Nephron (organoid): Measurements from ENCODE around the gene PLSCR3.
"Not testable (repeated sequence)": the region's sequence is repeated elsewhere in the genome, so short reads cannot be mapped to it uniquely, and the experiment has no call there.

Experiments used
- H3K27ac Mint-ChIP-seq, 3 experiments: 2 replicates each; pipeline ENCODE4 v1.8.0; 2020; ENCODE audit warnings: mixed read lengths in 3 of 3, mild to moderate bottlenecking in 2 of 3, moderate library complexity in 1 of 3
- H3K27me3 Mint-ChIP-seq: 2 replicates; pipeline ENCODE4 v1.8.0; 2021; ENCODE audit warnings: low read depth, mild to moderate bottlenecking, moderate library complexity, mixed read lengths
- H3K36me3 Mint-ChIP-seq: 2 replicates; pipeline ENCODE4 v1.8.0; 2020; ENCODE audit warnings: low read depth, mixed read lengths
- H3K4me1 Mint-ChIP-seq: 2 replicates; pipeline ENCODE4 v1.8.0; 2020; ENCODE audit warnings: mixed read lengths
- H3K4me3 Mint-ChIP-seq, 3 experiments: 2 replicates each; pipeline ENCODE4 v1.8.0; 2020; ENCODE audit warnings: mild to moderate bottlenecking in 3 of 3, mixed read lengths in 3 of 3, moderate library complexity in 2 of 3
- H3K9me3 Mint-ChIP-seq: 2 replicates; pipeline ENCODE4 v1.8.0; 2020; ENCODE audit warnings: mixed read lengths
- TF ChIP-seq, protein P1 (sequence below), 3 experiments: fragments of 200-600 bp; sonication (generic); IDR thresholded peaks; one replicate each; pipeline ENCODE4 v1.5.0; 2021; ENCODE audit warnings: antibody characterized with exemption in 3 of 3; ENCODE audit not compliant: unreplicated experiment in 3 of 3

PLSCR3 gene

DNA sequence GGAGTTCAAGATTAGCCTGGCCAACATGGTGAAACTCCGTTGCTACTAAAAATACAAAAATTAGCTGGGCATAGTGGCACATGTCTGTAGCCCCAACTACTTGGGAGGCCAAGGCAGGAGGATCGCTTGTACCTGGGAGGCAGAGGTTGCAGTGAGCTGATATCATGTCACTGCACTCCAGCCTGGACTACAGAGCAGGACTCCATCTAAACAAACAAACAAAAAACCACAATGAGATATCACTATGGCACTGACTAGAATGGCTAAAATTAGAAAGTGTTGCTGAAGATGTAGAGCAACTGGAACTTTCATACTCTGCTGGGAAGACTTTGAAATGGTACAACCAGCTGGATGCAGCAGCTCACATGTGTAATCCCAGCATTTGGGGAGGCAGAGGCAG lies 20.0 kb downstream of the PLSCR3 start:
- Mint-ChIP-seq H3K36me3 (no peaks in the 10 kb centered on the region), H3K4me1 (no peaks in the 10 kb centered on the region), H3K4me3 (no peak overlapping the region), H3K9me3 (peaks cover 4% of the 10 kb centered on the region), H3K27ac (no peak overlapping the region), H3K27me3 (peaks cover 39% of the 10 kb centered on the region)
- TF ChIP-seq, protein P1, sequence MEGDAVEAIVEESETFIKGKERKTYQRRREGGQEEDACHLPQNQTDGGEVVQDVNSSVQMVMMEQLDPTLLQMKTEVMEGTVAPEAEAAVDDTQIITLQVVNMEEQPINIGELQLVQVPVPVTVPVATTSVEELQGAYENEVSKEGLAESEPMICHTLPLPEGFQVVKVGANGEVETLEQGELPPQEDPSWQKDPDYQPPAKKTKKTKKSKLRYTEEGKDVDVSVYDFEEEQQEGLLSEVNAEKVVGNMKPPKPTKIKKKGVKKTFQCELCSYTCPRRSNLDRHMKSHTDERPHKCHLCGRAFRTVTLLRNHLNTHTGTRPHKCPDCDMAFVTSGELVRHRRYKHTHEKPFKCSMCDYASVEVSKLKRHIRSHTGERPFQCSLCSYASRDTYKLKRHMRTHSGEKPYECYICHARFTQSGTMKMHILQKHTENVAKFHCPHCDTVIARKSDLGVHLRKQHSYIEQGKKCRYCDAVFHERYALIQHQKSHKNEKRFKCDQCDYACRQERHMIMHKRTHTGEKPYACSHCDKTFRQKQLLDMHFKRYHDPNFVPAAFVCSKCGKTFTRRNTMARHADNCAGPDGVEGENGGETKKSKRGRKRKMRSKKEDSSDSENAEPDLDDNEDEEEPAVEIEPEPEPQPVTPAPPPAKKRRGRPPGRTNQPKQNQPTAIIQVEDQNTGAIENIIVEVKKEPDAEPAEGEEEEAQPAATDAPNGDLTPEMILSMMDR (IDR thresholded peaks at IDR 0.05; ENCODE audit: unreplicated experiment in 3 of 3): no peak

DNA sequence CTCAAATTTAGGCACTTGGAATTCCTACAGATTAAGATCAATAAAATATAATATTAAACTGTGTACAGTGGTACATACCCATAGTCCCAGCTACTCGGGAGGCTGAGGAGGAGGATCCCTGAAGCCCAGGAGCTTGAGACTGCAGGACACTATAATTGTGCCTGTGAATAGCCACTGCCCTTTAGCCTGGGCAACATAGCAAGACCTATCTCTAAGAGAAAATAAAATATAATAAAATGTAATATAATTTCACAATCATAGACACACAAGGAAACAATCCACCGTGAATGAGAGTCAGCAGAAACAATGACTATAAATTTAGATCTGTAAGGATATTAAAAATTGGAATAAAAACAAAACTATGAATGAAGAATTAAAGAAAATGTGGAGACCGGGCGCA lies 23.5 kb downstream of the PLSCR3 start:
- peaks cover 17% of the 10 kb centered on the region for H3K27me3 Mint-ChIP-seq
- TF ChIP-seq, protein P1 (IDR thresholded peaks at IDR 0.05; ENCODE audit: unreplicated experiment in 3 of 3): no peak
- H3K4me1 Mint-ChIP-seq: no peaks in the 10 kb centered on the region
- H3K4me3 Mint-ChIP-seq: no peak overlapping the region
- H3K36me3 Mint-ChIP-seq: no peaks in the 10 kb centered on the region
- no peaks in the 10 kb centered on the region for H3K9me3 Mint-ChIP-seq
- no peak overlapping the region for H3K27ac Mint-ChIP-seq

DNA sequence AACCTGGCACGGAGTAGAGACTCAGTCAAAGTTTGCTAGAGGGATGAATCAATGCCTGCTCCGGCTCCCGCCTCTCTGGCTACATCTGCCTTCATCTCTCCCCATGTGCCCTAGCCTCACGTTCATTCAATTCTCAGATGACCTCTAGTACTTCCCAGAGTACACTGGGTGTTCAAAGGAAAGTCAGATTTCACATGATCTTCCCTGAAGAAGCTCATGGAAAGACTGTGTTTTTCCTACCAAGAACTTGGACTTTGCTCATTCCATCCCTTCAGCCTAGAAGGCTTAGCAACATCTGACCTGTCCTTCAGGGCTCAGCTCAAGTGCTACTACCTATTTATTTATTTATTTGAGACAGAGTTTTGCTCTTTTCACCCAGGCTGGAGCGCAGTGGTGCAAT lies 24.5 kb downstream of the PLSCR3 start:
- no peak overlapping the region for H3K4me3 Mint-ChIP-seq

DNA sequence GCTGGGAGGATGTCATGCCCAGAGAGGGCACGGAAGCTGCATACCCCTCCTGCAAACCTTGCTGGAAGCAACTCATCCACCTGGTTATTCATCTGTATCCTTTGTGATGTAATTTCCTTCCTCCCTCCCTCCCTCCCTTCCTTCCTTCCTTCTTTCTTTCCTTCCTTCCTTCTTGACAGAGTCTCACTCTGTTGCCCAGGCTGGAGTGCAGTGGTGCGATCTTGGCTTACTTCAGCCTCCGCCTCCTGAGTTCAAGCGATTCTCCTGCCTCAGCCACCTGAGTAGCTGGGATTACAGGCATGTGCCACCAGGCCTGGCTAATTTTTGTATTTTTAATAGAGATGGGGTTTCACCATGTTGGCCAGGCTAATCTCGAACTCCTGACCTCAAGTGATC lies 25.7 kb downstream of the PLSCR3 start:
- peaks cover 17% of the 10 kb centered on the region for H3K27me3 Mint-ChIP-seq
- not testable (repeated sequence) for H3K4me3 Mint-ChIP-seq, H3K9me3 Mint-ChIP-seq, H3K4me1 Mint-ChIP-seq, H3K36me3 Mint-ChIP-seq, H3K27ac Mint-ChIP-seq

More for the DNA sequence above, 24.5 kb downstream of the PLSCR3 start:
- Mint-ChIP-seq H3K27me3 (peaks cover 17% of the 10 kb centered on the region), H3K4me1 (no peaks in the 10 kb centered on the region), H3K27ac (no peak overlapping the region), H3K36me3 (no peaks in the 10 kb centered on the region), H3K9me3 (no peaks in the 10 kb centered on the region)
- TF ChIP-seq, protein P1 (IDR thresholded peaks at IDR 0.05; ENCODE audit: unreplicated experiment in 3 of 3): no peak

DNA sequence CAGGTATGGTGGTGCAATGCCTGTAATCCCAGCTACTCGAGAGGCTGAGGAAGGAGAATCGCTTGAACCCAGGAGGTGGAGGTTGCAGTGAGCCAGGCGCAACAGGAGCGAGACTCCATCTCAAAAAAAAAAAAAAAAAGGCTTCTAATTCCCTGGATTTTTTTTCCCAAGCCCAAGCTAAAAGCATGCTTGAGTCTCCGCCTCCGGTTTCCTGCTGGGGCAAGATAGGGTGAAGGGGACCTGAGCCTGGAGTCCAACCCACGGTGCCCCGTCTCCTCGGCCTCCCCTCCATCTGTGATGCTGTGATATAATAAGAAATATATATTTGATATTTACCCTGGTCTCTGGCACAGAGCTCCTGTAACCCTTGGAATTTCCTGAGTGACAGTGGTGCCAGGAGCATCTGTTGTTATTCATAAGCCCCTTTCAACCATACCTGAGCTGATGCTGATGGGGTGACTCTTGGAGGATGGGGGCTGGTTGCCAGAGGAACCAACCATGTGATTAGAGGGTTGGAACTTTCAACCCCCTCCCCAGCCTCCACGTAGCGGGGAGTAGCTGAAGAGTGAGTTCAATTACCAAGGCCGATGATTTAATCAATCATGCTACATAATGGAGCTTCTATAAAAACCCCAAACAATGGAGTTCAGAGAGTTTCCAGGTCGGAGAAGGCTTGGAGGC lies 26.3 kb downstream of the PLSCR3 start:
- no peaks in the 10 kb centered on the region for H3K4me1 Mint-ChIP-seq
- no peaks in the 10 kb centered on the region for H3K9me3 Mint-ChIP-seq
- no peak overlapping the region for H3K27ac Mint-ChIP-seq
- H3K27me3 Mint-ChIP-seq: peaks cover 17% of the 10 kb centered on the region
- H3K4me3 Mint-ChIP-seq: no peak overlapping the region
- no peaks in the 10 kb centered on the region for H3K36me3 Mint-ChIP-seq
- TF ChIP-seq, protein P1 (IDR thresholded peaks at IDR 0.05; ENCODE audit: unreplicated experiment in 3 of 3): no peak

DNA sequence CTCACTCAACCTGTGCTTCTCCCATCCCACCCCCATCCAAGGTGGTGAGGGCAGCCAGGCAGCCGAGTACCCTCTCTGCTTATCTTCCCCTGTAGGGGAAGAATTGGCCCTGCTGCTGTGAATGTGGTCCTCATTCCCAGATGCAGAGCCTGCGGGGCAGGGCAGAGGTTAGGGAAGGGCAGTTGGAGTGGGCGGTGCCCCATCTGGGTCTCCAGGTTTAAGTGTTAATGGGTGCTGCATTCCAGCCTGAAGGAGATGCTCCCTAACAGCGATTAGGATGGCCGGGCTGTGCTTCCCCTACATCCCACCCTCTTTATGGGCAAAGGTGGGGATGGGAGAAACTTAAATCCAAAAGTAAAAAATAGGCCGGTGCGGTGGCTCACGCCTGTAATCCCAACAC lies 27.2 kb downstream of the PLSCR3 start:
- Mint-ChIP-seq H3K36me3 (no peaks in the 10 kb centered on the region), H3K4me3 (no peak overlapping the region), H3K27ac (no peak overlapping the region), H3K27me3 (peaks cover 19% of the 10 kb centered on the region), H3K4me1 (no peaks in the 10 kb centered on the region), H3K9me3 (no peaks in the 10 kb centered on the region)
- TF ChIP-seq, protein P1 (IDR thresholded peaks at IDR 0.05; ENCODE audit: unreplicated experiment in 3 of 3): no peak

DNA sequence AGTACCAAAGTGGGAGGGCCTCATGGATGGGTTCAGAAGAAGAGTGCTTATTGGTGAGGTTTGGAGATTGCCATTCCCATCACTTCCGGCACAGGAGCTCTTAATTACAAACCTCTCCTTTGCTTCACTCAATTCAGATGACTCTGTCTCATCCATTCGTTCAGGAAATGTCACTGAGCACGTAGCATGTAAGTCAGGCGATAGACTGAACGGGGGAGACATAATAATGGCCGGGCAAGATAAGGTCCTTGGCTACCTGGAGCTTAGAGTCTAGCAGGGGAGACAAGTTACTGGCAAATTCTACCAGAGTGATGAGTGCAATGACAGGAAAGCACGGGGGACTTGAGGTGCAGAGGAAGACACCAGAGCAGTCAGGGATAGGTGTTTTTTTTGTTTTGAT lies 28.4 kb downstream of the PLSCR3 start:
- H3K4me1 Mint-ChIP-seq, H3K27ac Mint-ChIP-seq, H3K36me3 Mint-ChIP-seq, H3K4me3 Mint-ChIP-seq, H3K9me3 Mint-ChIP-seq: not testable (repeated sequence)
- H3K27me3 Mint-ChIP-seq: peaks cover 21% of the 10 kb centered on the region
